Activated naive CD8-positive, alpha-beta T cell (primary cell): ENCODE measurements around the gene GRM8.
"Not testable (repeated sequence)": the region's sequence is repeated elsewhere in the genome, so short reads cannot be mapped to it uniquely, and the experiment has no call there.

ENCODE experiments used
- H3K27ac Mint-ChIP-seq: one replicate; pipeline ENCODE4 v1.8.0; 2021; ENCODE audit warnings: mixed read lengths
- H3K27me3 Mint-ChIP-seq: one replicate; pipeline ENCODE4 v1.8.0; 2021; ENCODE audit warnings: mixed read lengths
- H3K36me3 Mint-ChIP-seq: one replicate; pipeline ENCODE4 v1.8.0; 2021; ENCODE audit warnings: mixed read lengths
- H3K4me1 Mint-ChIP-seq: one replicate; pipeline ENCODE4 v1.8.0; 2021; ENCODE audit warnings: low read depth, mixed read lengths
- H3K4me3 Mint-ChIP-seq: one replicate; pipeline ENCODE4 v1.8.0; 2021; ENCODE audit warnings: mild to moderate bottlenecking, mixed read lengths
- H3K9me3 Mint-ChIP-seq: one replicate; pipeline ENCODE4 v1.8.0; 2021; ENCODE audit warnings: low read depth, mixed read lengths

GRM8 gene

GRCh38 chr7:126838194-126838593, 414.5 kb downstream of the GRM8 start:
- Mint-ChIP-seq H3K27me3 (peaks cover 3% of the 10 kb centered on the region), H3K36me3 (no peaks in the 10 kb centered on the region), H3K4me3 (no peak overlapping the region), H3K9me3 (no peaks in the 10 kb centered on the region), H3K4me1 (no peaks in the 10 kb centered on the region), H3K27ac (no peak overlapping the region)

- H3K4me1 Mint-ChIP-seq, H3K27ac Mint-ChIP-seq, H3K9me3 Mint-ChIP-seq, H3K4me3 Mint-ChIP-seq, H3K36me3 Mint-ChIP-seq, H3K27me3 Mint-ChIP-seq: not testable (repeated sequence)
These were observed 421.5 kb downstream of the GRM8 start for GRCh38 chr7:126831241-126831640.

DNA sequence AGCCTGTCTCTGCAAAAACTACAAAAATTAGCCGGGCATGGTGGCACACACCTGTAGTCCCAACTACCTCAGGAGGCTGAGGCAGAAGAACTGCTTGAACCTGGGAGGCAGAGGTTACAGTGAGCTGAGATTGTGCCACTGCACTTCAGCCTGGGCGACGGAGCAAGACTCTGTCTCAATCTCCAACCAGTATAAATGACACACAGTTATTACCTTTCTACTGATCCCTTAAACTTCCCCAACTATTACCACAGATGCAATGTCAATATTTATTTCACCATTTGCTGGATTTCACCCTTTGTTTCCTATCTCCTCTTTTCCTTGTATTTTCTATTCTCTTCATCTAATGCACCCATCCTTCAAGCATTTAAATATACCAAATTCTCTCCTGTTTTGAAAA, 431.8 kb downstream of the GRM8 start:
- H3K4me3 Mint-ChIP-seq = no peak overlapping the region
- no peaks in the 10 kb centered on the region for H3K36me3 Mint-ChIP-seq

DNA sequence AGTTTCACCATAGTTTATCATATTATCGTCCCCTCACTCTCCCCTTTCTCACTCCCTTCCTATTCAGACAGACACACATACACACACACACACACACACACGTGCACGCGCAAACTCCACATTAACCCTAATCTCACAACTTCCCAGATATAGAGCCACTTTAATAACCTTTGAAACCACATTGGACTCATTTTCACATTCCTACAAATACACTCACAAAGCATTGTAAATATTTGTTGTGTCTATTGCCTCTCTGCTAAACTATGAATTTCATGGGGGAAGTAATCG, 433.6 kb downstream of the GRM8 start:
- no peak overlapping the region for H3K4me3 Mint-ChIP-seq
- no peak overlapping the region for H3K27ac Mint-ChIP-seq

More for the DNA sequence above, 431.8 kb downstream of the GRM8 start:
- Mint-ChIP-seq H3K9me3 (no peaks in the 10 kb centered on the region), H3K4me1 (no peaks in the 10 kb centered on the region), H3K27ac (no peak overlapping the region), H3K27me3 (peaks cover 6% of the 10 kb centered on the region)

GRCh38 chr7:126818393-126819196, 434.1 kb downstream of the GRM8 start:
- Mint-ChIP-seq H3K27me3 (peaks cover 6% of the 10 kb centered on the region), H3K4me3 (no peak overlapping the region), H3K36me3 (no peaks in the 10 kb centered on the region), H3K27ac (no peak overlapping the region), H3K9me3 (no peaks in the 10 kb centered on the region), H3K4me1 (no peaks in the 10 kb centered on the region)

More for the DNA sequence above, 433.6 kb downstream of the GRM8 start:
- Mint-ChIP-seq H3K27me3 (peaks cover 6% of the 10 kb centered on the region), H3K36me3 (no peaks in the 10 kb centered on the region), H3K4me1 (no peaks in the 10 kb centered on the region), H3K9me3 (no peaks in the 10 kb centered on the region)

- H3K27me3 Mint-ChIP-seq = peaks cover 12% of the 10 kb centered on the region
- no peak overlapping the region for H3K4me3 Mint-ChIP-seq
- H3K4me1 Mint-ChIP-seq = no peaks in the 10 kb centered on the region
- no peak overlapping the region for H3K27ac Mint-ChIP-seq
- H3K9me3 Mint-ChIP-seq = no peaks in the 10 kb centered on the region
- H3K36me3 Mint-ChIP-seq = no peaks in the 10 kb centered on the region
These were observed 443.6 kb downstream of the GRM8 start for GRCh38 chr7:126809188-126809587.

- Mint-ChIP-seq H3K27ac (no peak overlapping the region), H3K4me3 (no peak overlapping the region), H3K27me3 (peaks cover 14% of the 10 kb centered on the region), H3K36me3 (no peaks in the 10 kb centered on the region), H3K9me3 (peaks cover 9% of the 10 kb centered on the region), H3K4me1 (no peaks in the 10 kb centered on the region)
These were observed 446.1 kb downstream of the GRM8 start for GRCh38 chr7:126806614-126807013.

DNA sequence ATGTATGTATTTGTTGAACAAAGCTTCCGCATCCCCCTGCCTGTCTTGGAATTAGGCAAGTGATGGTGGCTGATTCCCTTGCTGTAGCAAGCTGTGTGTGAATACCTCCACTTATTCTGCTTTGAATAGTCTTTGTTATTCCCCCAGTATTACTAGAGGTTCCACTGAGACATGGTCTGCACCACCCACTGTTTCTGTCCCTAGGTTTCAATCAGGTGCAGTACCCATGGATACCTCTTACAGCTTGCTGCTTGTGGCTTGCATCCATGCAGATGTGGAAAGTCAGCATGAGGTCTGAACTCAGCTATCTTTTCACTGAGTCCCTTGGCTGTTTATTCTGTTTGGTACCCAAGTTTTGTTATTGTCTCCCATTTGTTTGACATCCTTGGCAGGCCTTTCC, 447.4 kb downstream of the GRM8 start:
- H3K9me3 Mint-ChIP-seq = peaks cover 9% of the 10 kb centered on the region
- H3K4me3 Mint-ChIP-seq = no peak overlapping the region
- H3K4me1 Mint-ChIP-seq = no peaks in the 10 kb centered on the region
- peaks cover 14% of the 10 kb centered on the region for H3K27me3 Mint-ChIP-seq
- no peak overlapping the region for H3K27ac Mint-ChIP-seq
- H3K36me3 Mint-ChIP-seq = no peaks in the 10 kb centered on the region

DNA sequence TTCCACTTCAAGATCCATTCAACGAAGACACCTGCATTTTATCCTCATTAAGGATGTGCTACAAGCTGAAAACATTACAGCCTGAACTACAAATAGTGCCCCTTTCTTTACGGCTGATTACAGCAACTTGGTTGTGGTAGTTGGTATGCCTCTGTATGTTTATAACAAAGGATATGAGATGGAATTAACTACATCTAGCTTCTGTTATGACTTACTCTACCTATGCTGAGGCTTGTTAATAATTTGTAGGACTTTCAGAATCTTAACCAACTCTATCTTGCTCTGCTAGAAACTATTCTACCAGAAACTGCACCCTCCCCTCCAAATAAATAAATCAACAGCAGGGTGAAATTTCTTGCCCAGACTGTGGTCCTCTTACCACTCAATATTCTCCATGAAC, 448.1 kb downstream of the GRM8 start:
- Mint-ChIP-seq H3K4me1 (no peaks in the 10 kb centered on the region), H3K27me3 (peaks cover 14% of the 10 kb centered on the region), H3K9me3 (peaks cover 9% of the 10 kb centered on the region)

DNA sequence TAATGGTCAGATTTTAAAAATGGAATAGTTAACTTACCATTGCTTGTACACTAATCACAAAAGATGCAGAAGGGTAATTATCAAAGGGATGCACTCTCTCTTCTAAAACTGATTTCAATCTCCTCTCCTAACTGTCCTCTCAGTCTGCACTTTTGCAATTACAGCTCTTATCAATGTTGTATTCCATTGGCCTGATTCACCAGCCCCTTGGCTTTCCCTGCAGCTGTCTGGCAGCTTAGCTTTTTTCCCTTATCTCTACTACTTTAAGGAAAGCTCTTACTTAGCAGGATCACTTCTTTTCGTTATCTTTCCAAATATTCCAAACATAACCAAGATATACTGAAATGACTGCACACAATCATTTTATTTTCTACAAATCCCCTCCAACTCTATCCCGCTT, 448.8 kb downstream of the GRM8 start:
- H3K9me3 Mint-ChIP-seq = peaks cover 9% of the 10 kb centered on the region
- no peak overlapping the region for H3K4me3 Mint-ChIP-seq
- H3K36me3 Mint-ChIP-seq = no peaks in the 10 kb centered on the region
- H3K27ac Mint-ChIP-seq = no peak overlapping the region
- no peaks in the 10 kb centered on the region for H3K4me1 Mint-ChIP-seq
- H3K27me3 Mint-ChIP-seq = peaks cover 13% of the 10 kb centered on the region

More for the DNA sequence above, 448.1 kb downstream of the GRM8 start:
- Mint-ChIP-seq H3K27ac (no peak overlapping the region), H3K4me3 (no peak overlapping the region), H3K36me3 (no peaks in the 10 kb centered on the region)

- no peak overlapping the region for H3K4me3 Mint-ChIP-seq
- no peaks in the 10 kb centered on the region for H3K4me1 Mint-ChIP-seq
- no peaks in the 10 kb centered on the region for H3K36me3 Mint-ChIP-seq
- H3K9me3 Mint-ChIP-seq = peaks cover 9% of the 10 kb centered on the region
- no peak overlapping the region for H3K27ac Mint-ChIP-seq
- peaks cover 12% of the 10 kb centered on the region for H3K27me3 Mint-ChIP-seq
These were observed 449.6 kb downstream of the GRM8 start for GRCh38 chr7:126803060-126803665.

GRCh38 chr7:126801733-126802132, 451.0 kb downstream of the GRM8 start:
- peaks cover 12% of the 10 kb centered on the region for H3K27me3 Mint-ChIP-seq
- no peaks in the 10 kb centered on the region for H3K36me3 Mint-ChIP-seq
- no peaks in the 10 kb centered on the region for H3K4me1 Mint-ChIP-seq
- H3K9me3 Mint-ChIP-seq = peaks cover 9% of the 10 kb centered on the region
- no peak overlapping the region for H3K4me3 Mint-ChIP-seq
- H3K27ac Mint-ChIP-seq = no peak overlapping the region

- Mint-ChIP-seq H3K4me3 (no peak overlapping the region), H3K27ac (no peak overlapping the region), H3K4me1 (no peaks in the 10 kb centered on the region), H3K36me3 (no peaks in the 10 kb centered on the region), H3K9me3 (peaks cover 9% of the 10 kb centered on the region), H3K27me3 (peaks cover 5% of the 10 kb centered on the region)
These were observed 453.2 kb downstream of the GRM8 start for GRCh38 chr7:126799541-126799940.

GRCh38 chr7:126792521-126792920, 460.2 kb downstream of the GRM8 start:
- no peaks in the 10 kb centered on the region for H3K4me1 Mint-ChIP-seq
- no peaks in the 10 kb centered on the region for H3K36me3 Mint-ChIP-seq
- no peaks in the 10 kb centered on the region for H3K9me3 Mint-ChIP-seq
- H3K27ac Mint-ChIP-seq = no peak overlapping the region
- H3K27me3 Mint-ChIP-seq = peaks cover 5% of the 10 kb centered on the region
- no peak overlapping the region for H3K4me3 Mint-ChIP-seq

- Mint-ChIP-seq H3K27me3 (peaks cover 7% of the 10 kb centered on the region), H3K4me1 (no peaks in the 10 kb centered on the region), H3K36me3 (no peaks in the 10 kb centered on the region), H3K9me3 (no peaks in the 10 kb centered on the region), H3K4me3 (no peak overlapping the region), H3K27ac (no peak overlapping the region)
These were observed 461.4 kb downstream of the GRM8 start for GRCh38 chr7:126791306-126791705.

- Mint-ChIP-seq H3K4me3 (no peak overlapping the region), H3K36me3 (no peaks in the 10 kb centered on the region), H3K27ac (no peak overlapping the region), H3K27me3 (peaks cover 5% of the 10 kb centered on the region), H3K4me1 (no peaks in the 10 kb centered on the region), H3K9me3 (no peaks in the 10 kb centered on the region)
These were observed 462.0 kb downstream of the GRM8 start for GRCh38 chr7:126790763-126791162.
